ENCODE results near the gene ACSM2A.
"Not testable (repeated sequence)": the region's sequence is repeated elsewhere in the genome, so short reads cannot be mapped to it uniquely, and the experiment has no call there.

DNA sequence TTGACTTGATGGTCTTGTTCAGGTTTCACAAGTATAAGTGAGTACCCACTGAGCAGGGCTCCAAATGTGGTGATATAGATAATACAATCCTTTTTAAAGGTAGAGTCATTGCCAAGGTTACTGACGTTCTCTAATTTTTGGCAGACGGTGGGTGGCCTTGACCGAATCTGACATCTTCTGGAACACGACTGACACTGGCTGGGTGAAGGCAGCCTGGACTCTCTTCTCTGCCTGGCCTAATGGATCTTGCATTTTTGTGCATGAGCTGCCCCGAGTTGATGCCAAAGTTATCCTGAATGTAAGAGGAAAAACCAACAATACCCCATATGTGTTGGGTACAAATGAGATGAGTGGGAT, 27.6 kb upstream of the ACSM2A start:
- TF ChIP-seq, protein P1, sequence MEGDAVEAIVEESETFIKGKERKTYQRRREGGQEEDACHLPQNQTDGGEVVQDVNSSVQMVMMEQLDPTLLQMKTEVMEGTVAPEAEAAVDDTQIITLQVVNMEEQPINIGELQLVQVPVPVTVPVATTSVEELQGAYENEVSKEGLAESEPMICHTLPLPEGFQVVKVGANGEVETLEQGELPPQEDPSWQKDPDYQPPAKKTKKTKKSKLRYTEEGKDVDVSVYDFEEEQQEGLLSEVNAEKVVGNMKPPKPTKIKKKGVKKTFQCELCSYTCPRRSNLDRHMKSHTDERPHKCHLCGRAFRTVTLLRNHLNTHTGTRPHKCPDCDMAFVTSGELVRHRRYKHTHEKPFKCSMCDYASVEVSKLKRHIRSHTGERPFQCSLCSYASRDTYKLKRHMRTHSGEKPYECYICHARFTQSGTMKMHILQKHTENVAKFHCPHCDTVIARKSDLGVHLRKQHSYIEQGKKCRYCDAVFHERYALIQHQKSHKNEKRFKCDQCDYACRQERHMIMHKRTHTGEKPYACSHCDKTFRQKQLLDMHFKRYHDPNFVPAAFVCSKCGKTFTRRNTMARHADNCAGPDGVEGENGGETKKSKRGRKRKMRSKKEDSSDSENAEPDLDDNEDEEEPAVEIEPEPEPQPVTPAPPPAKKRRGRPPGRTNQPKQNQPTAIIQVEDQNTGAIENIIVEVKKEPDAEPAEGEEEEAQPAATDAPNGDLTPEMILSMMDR (IDR thresholded peaks at IDR 0.05), result not testable (repeated sequence)
- not testable (repeated sequence) for TF ChIP-seq CREM (CRISPR knock-in tag; IDR thresholded peaks at IDR 0.05); MAX (CRISPR knock-in tag; IDR thresholded peaks at IDR 0.05); CBFB (CRISPR knock-in tag; IDR thresholded peaks at IDR 0.05; ENCODE audit: low read depth); ELF4 (CRISPR knock-in tag; IDR thresholded peaks at IDR 0.05; ENCODE audit: low read depth); PREB (CRISPR knock-in tag; IDR thresholded peaks at IDR 0.05; ENCODE audit: borderline replicate concordance)

Measured in WTC11 (cell line).